Camera-type eye (tissue), 1 donor: ENCODE data around the gene XRN1. TPM values are rescaled to one million over a fixed set of nuclear protein-coding genes. Genes with fewer than 3 reads are reported as not detected.

Experiments
- total RNA-seq: library from RNA; depleted of rRNA; stranded (reverse); fragments of >200 nt; gene quantifications from one replicate; pipeline ENCODE4 v1.2.3, GENCODE V29; 2014

Gene XRN1, protein sequence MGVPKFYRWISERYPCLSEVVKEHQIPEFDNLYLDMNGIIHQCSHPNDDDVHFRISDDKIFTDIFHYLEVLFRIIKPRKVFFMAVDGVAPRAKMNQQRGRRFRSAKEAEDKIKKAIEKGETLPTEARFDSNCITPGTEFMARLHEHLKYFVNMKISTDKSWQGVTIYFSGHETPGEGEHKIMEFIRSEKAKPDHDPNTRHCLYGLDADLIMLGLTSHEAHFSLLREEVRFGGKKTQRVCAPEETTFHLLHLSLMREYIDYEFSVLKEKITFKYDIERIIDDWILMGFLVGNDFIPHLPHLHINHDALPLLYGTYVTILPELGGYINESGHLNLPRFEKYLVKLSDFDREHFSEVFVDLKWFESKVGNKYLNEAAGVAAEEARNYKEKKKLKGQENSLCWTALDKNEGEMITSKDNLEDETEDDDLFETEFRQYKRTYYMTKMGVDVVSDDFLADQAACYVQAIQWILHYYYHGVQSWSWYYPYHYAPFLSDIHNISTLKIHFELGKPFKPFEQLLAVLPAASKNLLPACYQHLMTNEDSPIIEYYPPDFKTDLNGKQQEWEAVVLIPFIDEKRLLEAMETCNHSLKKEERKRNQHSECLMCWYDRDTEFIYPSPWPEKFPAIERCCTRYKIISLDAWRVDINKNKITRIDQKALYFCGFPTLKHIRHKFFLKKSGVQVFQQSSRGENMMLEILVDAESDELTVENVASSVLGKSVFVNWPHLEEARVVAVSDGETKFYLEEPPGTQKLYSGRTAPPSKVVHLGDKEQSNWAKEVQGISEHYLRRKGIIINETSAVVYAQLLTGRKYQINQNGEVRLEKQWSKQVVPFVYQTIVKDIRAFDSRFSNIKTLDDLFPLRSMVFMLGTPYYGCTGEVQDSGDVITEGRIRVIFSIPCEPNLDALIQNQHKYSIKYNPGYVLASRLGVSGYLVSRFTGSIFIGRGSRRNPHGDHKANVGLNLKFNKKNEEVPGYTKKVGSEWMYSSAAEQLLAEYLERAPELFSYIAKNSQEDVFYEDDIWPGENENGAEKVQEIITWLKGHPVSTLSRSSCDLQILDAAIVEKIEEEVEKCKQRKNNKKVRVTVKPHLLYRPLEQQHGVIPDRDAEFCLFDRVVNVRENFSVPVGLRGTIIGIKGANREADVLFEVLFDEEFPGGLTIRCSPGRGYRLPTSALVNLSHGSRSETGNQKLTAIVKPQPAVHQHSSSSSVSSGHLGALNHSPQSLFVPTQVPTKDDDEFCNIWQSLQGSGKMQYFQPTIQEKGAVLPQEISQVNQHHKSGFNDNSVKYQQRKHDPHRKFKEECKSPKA (N-terminal part only)
- total RNA-seq, result 107 TPM

DNA sequence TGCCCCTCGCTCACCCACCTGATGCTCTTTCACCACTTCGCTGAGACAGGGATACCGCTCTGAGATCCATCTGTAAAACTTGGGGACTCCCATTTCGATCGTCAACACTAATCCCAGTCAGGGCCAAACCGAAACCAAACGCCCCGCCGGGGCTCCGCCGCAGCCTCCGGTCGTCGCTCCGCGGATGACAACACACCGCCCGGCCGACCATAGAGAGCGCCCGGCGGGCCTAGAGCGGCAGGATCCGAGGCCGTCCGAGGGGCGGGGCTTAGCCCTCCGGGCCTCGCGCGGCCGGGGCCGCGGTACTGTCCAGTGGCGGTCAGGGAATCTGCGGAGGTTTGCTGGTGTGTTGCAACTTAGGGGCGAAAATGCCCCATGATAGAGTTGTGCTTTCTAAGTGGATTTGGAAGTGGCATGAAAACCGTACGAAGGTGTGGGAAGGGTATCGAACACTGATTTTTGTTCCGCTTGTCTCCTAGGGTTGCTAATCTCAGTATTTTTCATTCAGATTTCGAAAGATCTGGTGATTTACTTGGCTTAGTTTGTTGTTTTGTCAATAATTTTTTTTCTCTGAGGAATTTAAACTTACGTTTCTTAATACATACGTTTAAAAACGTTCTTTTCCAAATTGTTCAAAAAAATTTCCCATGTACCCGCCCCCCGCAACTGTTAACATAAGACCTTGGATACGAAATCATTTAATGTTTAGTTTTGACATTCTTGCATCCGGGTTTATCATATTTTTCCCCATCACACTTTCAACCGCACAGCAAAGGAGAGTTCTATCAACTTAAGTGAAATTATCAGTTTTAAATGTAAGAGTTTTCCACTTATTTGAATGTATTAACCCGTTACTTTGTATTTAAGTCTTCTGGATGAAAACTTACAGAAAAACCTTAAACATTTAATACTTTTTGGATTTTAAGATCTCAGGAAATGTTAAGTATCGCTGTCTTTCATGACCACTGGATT is at the start of gene XRN1:
Gene XRN1 (minus strand): TSS at position 186 of the 972 bp plus-strand sequence. CDS start 93 bp downstream, at position 93.

Other genes starting within 250 kb of the XRN1 start
- gene GK5, start 222.5 kb downstream of the XRN1 start, total RNA-seq, result 31.2 TPM
- gene ATR, start 130.7 kb upstream of the XRN1 start, total RNA-seq, result 60.7 TPM
- gene PLS1, start 148.4 kb upstream of the XRN1 start, total RNA-seq, result 11.1 TPM